Stimulated activated naive CD8-positive, alpha-beta T cell treated with anti-CD3 and anti-CD28 coated beads, Interleukin-15, Interleukin-2, amounts not matched to agents 100 U/mL and 50 U/mL, for 24 hours (primary cell): ENCODE measurements around the gene ST6GALNAC2.
"Not testable (repeated sequence)": the region's sequence is repeated elsewhere in the genome, so short reads cannot be mapped to it uniquely, and the experiment has no call there.

Experiments used
- ATAC-seq: fragments of 150-1000 bp; cut with Tn5 transposase; one replicate; pipeline ENCODE4 v1.10.0; 2021
- DNase-seq: peaks from one replicate; pipeline ENCODE4 v3.0.0; 2021

Gene ST6GALNAC2

GRCh38 chr17:76570877-76571471 lies 14.7 kb downstream of the ST6GALNAC2 start:
- ATAC-seq (no peak), DNase-seq (no peak)

- ATAC-seq (no peak), DNase-seq (no peak)
Measured at GRCh38 chr17:76570457-76570856, 15.2 kb downstream of the ST6GALNAC2 start.

- no peak for DNase-seq
- ATAC-seq: no peak
Measured at GRCh38 chr17:76569607-76570279, 15.9 kb downstream of the ST6GALNAC2 start.

- no peak for DNase-seq
- ATAC-seq: no peak
Measured at GRCh38 chr17:76568811-76569221, 16.8 kb downstream of the ST6GALNAC2 start.

GRCh38 chr17:76567634-76568432 lies 17.8 kb downstream of the ST6GALNAC2 start:
- ATAC-seq (no peak), DNase-seq (no peak)

- ATAC-seq (no peak), DNase-seq (no peak)
Measured at GRCh38 chr17:76566988-76567431, 18.6 kb downstream of the ST6GALNAC2 start.

- ATAC-seq (no peak), DNase-seq (no peak)
Measured at GRCh38 chr17:76566613-76566943, 19.1 kb downstream of the ST6GALNAC2 start.

- DNase-seq: no peak
Measured at GRCh38 chr17:76565728-76566612, 19.7 kb downstream of the ST6GALNAC2 start.

GRCh38 chr17:76564991-76565727 lies 20.5 kb downstream of the ST6GALNAC2 start:
- ATAC-seq (peak; percentile 58), DNase-seq (peak; percentile 46)

More at GRCh38 chr17:76565728-76566612, 19.7 kb downstream of the ST6GALNAC2 start:
- no peak for ATAC-seq

- not testable (repeated sequence) for DNase-seq, ATAC-seq
Measured at GRCh38 chr17:76563359-76563758, 22.3 kb downstream of the ST6GALNAC2 start.

GRCh38 chr17:76562734-76563148 lies 22.9 kb downstream of the ST6GALNAC2 start:
- peak; percentile 14 for ATAC-seq
- no peak for DNase-seq

GRCh38 chr17:76561799-76562268 lies 23.8 kb downstream of the ST6GALNAC2 start:
- ATAC-seq (no peak), DNase-seq (no peak)

- ATAC-seq (no peak), DNase-seq (no peak)
Measured at GRCh38 chr17:76561332-76561731, 24.3 kb downstream of the ST6GALNAC2 start.

GRCh38 chr17:76560877-76561221 lies 24.8 kb downstream of the ST6GALNAC2 start:
- DNase-seq: no peak
- no peak for ATAC-seq

- ATAC-seq (no peak), DNase-seq (no peak)
Measured at GRCh38 chr17:76560036-76560876, 25.4 kb downstream of the ST6GALNAC2 start.

GRCh38 chr17:76559460-76559859 lies 26.2 kb downstream of the ST6GALNAC2 start:
- not testable (repeated sequence) for ATAC-seq, DNase-seq

- peak; percentile 20 for ATAC-seq
- no peak for DNase-seq
Measured at GRCh38 chr17:76558198-76559095, 27.2 kb downstream of the ST6GALNAC2 start.

- ATAC-seq (peak; percentile 93), DNase-seq (peak; percentile 94)
Measured at GRCh38 chr17:76557368-76558197, 28.1 kb downstream of the ST6GALNAC2 start.
